T-helper 1 cell treated with Interleukin-12 subunit alpha and Interleukin-12 subunit beta and Interleukin-4 antibody, amounts not matched to agents 30 μg/mL and 1 μg/mL, for 36 hours (primary cell): Measurements from ENCODE around the gene RETN.
A peak's percentile ranks its signal among the peaks of the same experiment; 100 is the strongest.

Source experiments
- H3K27ac Mint-ChIP-seq: one replicate; pipeline ENCODE4 v1.8.0; 2021; ENCODE audit warnings: mild to moderate bottlenecking, mixed read lengths
- H3K27me3 Mint-ChIP-seq: one replicate; pipeline ENCODE4 v1.8.0; 2021; ENCODE audit warnings: low read depth, mixed read lengths
- H3K36me3 Mint-ChIP-seq: one replicate; pipeline ENCODE4 v1.8.0; 2021; ENCODE audit warnings: low read depth, mixed read lengths
- H3K4me1 Mint-ChIP-seq: one replicate; pipeline ENCODE4 v1.8.0; 2021; ENCODE audit warnings: low read depth, mixed read lengths
- H3K4me3 Mint-ChIP-seq: one replicate; pipeline ENCODE4 v1.8.0; 2021; ENCODE audit warnings: mild to moderate bottlenecking, moderate library complexity, mixed read lengths
- H3K9me3 Mint-ChIP-seq: one replicate; pipeline ENCODE4 v1.8.0; 2021; ENCODE audit warnings: mixed read lengths

RETN gene

DNA sequence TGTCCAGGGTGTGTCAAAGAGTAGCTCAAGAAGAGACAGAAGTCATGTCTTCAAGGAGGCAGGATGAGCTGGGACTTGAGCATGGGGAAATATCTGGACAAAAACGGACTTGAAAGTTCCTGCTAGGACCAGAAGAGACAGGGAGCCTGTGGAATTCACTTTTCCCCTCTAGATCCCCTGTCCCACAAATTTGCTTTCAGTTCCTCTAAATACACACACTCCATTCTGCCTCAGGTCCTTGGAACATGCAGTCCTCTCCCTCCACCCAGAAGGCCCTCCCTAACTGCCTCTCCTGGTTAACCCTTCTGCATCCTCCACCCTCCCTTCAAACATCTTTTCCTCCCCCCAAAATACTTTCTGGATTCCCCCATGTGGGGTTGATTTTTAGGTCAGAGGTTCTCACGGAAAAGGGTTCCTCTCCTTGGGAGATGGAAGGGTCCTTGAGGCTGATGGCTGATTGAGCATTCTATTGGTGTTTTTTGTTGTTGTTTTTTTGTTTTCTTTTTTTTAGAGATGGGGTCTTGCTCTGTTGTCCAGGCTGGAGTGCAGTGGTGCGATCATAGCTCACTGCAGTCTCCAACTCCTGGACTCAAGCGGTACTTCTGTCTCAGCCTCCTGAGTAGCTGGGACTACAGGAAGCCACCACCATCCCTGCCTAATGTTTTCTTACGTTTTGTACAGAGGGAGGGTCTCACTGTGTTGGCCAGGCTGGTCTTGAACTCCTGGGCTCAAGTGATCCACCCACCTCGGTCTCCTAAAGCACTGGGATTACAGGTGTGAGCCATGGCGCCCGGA lies 6.9 kb upstream of the RETN start:
- Mint-ChIP-seq H3K4me3 (no peak overlapping the region), H3K4me1 (peaks cover 9% of the 10 kb centered on the region), H3K36me3 (no peaks in the 10 kb centered on the region), H3K9me3 (no peaks in the 10 kb centered on the region), H3K27me3 (peaks cover 5% of the 10 kb centered on the region), H3K27ac (no peak overlapping the region)

DNA sequence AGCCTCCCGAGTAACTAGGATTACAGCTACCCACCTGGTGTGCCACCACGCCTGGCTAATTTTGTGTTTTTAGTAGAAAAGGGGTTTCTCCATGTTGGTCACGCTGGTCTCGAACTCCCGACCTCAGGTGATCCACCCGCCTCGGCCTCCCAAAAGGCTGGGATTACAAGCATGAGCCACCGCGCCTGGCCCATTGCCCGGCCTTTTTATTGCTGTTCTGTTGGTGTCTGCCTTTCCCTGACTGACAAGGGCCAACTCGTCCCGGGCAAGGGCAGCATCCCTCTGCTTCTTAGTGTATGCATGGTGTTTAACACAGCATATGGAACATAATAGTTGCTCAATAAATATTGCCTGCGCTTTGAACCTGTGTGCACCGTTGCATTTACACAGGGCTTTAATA lies 6.2 kb upstream of the RETN start:
- H3K4me3 Mint-ChIP-seq: no peak overlapping the region

DNA sequence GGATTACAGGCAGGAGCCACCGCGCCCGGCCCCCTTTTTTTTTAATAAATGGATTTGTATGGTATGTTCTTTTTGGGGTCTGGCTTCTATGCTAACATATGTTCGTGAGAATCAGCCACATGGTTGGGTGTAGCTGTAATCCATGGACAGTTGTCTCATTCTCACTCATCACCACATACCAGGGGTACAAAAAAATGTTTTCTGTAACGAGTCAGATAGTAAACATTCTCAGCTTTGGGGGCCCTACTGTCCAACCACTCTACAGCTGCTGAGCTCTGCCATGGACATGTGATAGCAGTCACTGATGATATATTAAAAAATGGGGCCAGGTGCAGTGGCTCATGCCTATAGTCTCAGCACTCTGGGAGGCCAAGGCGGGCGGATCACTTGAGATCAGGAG lies 5.1 kb upstream of the RETN start:
- Mint-ChIP-seq H3K4me3 (no peak overlapping the region), H3K9me3 (no peaks in the 10 kb centered on the region), H3K27me3 (peaks cover 6% of the 10 kb centered on the region), H3K27ac (no peak overlapping the region), H3K4me1 (peaks cover under 1% of the 10 kb centered on the region), H3K36me3 (no peaks in the 10 kb centered on the region)

More for the DNA sequence above, 6.2 kb upstream of the RETN start:
- no peak overlapping the region for H3K27ac Mint-ChIP-seq
- H3K27me3 Mint-ChIP-seq: peaks cover 6% of the 10 kb centered on the region
- H3K4me1 Mint-ChIP-seq: peaks cover 5% of the 10 kb centered on the region
- H3K9me3 Mint-ChIP-seq: no peaks in the 10 kb centered on the region
- H3K36me3 Mint-ChIP-seq: no peaks in the 10 kb centered on the region

DNA sequence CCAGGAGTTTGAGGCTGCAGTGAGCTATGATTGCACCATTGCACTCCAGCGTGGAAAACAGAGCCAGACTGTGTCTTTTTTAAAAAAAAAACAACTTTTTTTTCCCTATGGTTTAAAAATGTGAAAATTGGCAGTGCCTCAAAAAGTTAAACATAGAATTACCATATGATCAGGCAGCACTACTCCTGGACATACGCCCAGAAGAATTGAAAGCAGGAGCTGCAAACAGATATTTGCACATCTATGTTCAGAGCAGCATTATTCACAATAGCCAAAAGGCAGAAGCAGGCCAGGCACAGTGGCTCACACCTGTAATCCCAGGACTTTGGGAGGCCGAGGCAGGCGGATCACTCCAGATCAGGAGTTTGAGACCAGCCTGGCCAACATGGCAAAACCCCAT lies 3.8 kb upstream of the RETN start:
- H3K4me3 Mint-ChIP-seq: no peak overlapping the region
- no peaks in the 10 kb centered on the region for H3K9me3 Mint-ChIP-seq
- H3K4me1 Mint-ChIP-seq: peaks cover 2% of the 10 kb centered on the region
- H3K27me3 Mint-ChIP-seq: peaks cover 13% of the 10 kb centered on the region
- H3K27ac Mint-ChIP-seq: no peak overlapping the region
- no peaks in the 10 kb centered on the region for H3K36me3 Mint-ChIP-seq

DNA sequence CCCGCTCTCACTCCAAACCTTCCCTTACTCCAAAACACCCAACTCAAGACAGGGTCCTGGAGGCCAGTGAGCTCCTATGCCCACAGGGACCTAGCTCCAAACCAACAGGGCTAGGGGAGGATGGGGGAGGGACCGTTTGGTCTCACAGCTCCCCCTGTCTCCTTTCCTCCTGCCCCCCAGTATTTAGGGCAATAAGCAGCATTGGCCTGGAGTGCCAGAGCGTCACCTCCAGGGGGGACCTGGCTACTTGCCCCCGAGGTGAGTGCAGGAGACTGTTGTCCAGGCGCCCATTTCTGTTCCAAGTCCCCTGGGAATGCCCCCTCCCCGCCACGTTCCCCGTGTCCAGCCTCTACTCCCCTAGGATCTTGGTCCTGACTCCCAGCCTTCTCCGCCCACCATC lies 792 bp downstream of the RETN start:
- Mint-ChIP-seq H3K4me3 (no peak overlapping the region), H3K27me3 (peaks cover 30% of the 10 kb centered on the region), H3K9me3 (no peaks in the 10 kb centered on the region), H3K36me3 (no peaks in the 10 kb centered on the region), H3K27ac (no peak overlapping the region), H3K4me1 (peaks cover 12% of the 10 kb centered on the region)

DNA sequence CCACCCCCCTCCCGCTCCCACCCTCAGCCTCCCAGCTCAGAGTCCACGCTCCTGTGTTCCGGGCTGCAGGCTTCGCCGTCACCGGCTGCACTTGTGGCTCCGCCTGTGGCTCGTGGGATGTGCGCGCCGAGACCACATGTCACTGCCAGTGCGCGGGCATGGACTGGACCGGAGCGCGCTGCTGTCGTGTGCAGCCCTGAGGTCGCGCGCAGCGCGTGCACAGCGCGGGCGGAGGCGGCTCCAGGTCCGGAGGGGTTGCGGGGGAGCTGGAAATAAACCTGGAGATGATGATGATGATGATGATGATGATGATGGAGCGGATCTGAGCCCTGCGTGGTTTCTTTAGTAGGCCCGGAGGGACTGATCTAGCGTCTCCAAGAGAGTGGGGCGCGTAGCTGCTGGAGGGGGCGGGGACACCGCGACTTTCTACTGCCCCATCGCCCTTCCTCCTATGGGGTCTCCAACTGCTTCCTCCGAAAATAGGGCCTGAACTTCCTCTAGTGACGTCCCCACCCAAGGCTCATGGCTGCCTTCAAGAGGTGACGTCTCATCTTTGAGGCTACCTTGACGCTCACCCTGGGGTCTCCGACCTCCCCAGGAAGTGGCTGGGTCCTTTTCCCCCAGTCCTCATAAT lies 1.4 kb downstream of the RETN start:
- H3K36me3 Mint-ChIP-seq: no peaks in the 10 kb centered on the region
- H3K4me3 Mint-ChIP-seq: peak overlapping the region; percentile 37
- H3K9me3 Mint-ChIP-seq: no peaks in the 10 kb centered on the region
- peaks cover 30% of the 10 kb centered on the region for H3K27me3 Mint-ChIP-seq
- no peak overlapping the region for H3K27ac Mint-ChIP-seq
- H3K4me1 Mint-ChIP-seq: peaks cover 12% of the 10 kb centered on the region

DNA sequence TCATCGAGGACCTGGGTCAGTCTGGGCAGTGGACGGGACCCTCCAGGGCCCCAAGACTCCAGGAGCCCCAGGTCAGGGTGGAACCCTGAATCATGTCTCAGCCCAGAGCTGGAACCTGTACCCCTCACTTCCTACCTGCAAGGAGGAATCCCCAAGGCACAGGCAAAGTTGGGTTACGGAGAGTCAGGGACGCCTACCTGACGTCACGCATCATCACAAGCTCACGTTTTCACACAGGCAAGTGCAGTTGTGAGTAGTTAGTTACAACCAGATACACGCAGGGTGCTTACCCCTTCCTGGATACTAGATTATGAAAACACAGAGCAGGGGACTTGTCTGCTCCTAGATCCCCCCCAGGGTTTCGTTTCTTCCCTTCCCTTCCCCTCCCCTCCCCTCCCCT lies 1.9 kb downstream of the RETN start:
- Mint-ChIP-seq H3K27ac (no peak overlapping the region), H3K27me3 (peaks cover 32% of the 10 kb centered on the region), H3K4me3 (peak overlapping the region; percentile 37), H3K4me1 (peaks cover 12% of the 10 kb centered on the region), H3K9me3 (no peaks in the 10 kb centered on the region), H3K36me3 (no peaks in the 10 kb centered on the region)

DNA sequence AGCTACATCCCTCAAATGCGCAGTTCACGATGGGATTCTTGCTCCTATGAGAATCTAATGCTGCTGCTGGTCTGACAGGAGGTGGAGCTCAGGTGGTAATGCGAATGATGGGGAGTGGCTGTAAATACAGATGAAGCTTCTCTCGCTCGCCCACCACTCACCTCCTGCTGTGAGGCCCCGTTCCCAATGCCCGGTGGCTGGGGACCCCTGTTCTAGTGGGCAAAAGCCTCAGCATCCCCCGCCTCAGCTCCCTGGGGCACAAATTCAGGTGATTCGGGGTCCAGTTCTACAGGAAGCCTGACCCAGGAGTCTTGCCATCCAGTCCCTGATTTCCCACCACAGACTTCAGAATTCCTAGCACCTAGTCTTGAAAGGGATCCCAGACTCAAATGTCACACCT lies 3.7 kb downstream of the RETN start:
- Mint-ChIP-seq H3K4me3 (no peak overlapping the region), H3K9me3 (no peaks in the 10 kb centered on the region), H3K27me3 (peaks cover 41% of the 10 kb centered on the region), H3K4me1 (peaks cover 25% of the 10 kb centered on the region), H3K27ac (no peak overlapping the region), H3K36me3 (no peaks in the 10 kb centered on the region)

DNA sequence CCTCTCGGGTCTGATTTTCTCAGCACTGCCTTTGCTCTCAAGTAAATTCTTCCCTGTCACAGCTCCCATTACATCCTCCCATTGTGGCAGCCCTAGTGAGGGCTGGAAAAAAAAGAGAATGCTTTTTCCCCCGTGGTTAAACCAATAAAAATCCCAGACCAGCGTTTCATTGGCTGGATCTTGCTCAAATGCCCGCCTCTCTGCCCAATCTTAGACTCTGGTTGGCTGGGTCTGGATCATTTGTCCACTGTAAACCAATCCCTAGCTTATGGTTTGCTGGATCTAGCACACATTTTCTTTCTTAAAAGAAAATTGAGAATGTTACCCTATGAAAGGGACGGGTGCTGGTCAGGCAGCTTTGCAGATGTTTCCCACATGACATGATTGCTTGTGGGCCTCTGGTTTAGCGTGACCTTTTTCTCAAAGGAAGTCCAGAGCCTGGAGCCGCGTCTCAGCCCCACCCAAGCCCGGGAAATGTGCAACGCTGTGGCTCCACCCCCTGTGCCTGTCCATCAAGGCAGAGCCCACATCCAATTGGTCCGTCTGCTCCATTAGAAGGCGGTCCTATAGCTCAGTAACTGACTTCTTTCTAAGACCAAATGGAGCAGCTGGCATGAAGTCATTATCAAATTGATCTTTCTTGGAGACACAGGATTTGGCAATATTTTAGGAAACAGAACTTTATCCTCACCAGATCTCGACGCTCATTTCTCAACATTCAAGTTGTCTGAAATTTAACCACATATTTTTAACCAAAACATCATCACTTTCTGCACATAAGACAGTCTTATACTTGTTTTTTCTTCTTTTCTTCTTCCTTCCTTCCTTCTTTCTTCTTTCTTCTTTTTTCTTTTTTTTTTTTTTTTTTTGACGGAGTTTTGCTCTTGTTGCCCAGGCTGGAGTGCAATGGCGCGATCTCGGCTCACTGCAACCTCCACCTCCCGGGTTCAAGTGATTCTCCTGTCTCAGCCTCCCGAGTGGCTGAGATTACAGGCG lies 5.5 kb downstream of the RETN start:
- H3K27ac Mint-ChIP-seq: no peak overlapping the region
- H3K4me3 Mint-ChIP-seq: no peak overlapping the region
- H3K4me1 Mint-ChIP-seq: peaks cover 26% of the 10 kb centered on the region
- no peaks in the 10 kb centered on the region for H3K9me3 Mint-ChIP-seq
- peaks cover 47% of the 10 kb centered on the region for H3K27me3 Mint-ChIP-seq
- no peaks in the 10 kb centered on the region for H3K36me3 Mint-ChIP-seq

DNA sequence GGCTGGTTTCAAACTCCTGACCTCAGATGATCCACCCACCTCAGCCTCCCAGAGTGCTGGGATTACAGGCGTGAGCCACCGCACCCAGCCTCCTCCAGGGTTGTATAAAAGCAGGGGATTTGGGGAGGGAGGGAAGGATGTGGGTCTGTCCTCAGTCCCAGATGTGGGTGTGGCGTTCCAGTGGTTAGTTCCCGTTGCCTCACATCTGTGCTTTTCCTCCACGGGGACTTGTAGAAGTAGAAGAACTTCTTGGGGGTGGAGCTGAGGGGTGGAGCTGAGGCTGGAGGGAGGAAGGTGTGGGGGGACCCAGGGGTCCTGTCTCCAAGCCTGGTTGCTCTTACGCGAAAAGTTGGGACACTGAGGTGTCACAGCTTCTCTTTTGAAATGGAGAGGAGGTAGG lies 7.5 kb downstream of the RETN start:
- peaks cover 31% of the 10 kb centered on the region for H3K4me1 Mint-ChIP-seq
- no peaks in the 10 kb centered on the region for H3K36me3 Mint-ChIP-seq
- peak overlapping the region; percentile 31 for H3K4me3 Mint-ChIP-seq
- H3K27me3 Mint-ChIP-seq: peaks cover 34% of the 10 kb centered on the region
- H3K27ac Mint-ChIP-seq: no peak overlapping the region
- no peaks in the 10 kb centered on the region for H3K9me3 Mint-ChIP-seq

DNA sequence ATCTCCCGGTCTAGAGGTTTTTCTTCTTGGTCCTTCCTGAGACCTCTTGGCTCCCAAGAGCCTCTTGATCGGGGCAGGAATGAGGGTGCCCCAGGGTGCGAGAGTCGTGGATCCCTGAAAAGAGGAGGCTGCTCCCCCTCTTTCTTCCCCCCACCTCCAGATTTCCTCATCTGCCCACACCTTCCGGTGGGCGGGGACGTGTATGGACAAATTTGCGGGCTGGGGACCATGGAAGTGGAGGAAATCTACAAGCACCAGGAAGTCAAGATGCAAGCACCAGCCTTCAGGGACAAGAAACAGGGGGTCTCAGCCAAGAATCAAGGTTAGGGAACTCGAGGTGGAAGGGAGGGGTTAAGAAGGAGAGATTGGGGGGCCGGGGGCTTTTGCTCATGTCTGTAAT lies 8.0 kb downstream of the RETN start, which contains the start of gene MCEMP1:
Gene MCEMP1, plus strand, starts transcription at position 237 of the 400 bp plus-strand sequence. Its CDS starts 31 bp downstream, at position 268.
- Mint-ChIP-seq H3K4me3 (peak within 1 kb of the TSS; percentile 31), H3K36me3 (peaks cover 2% of the 10 kb centered on the region), H3K27ac (peak within 1 kb of the TSS; percentile 50), H3K4me1 (peaks cover 35% of the 10 kb centered on the region), H3K27me3 (peaks cover 30% of the 10 kb centered on the region), H3K9me3 (no peaks in the 10 kb centered on the region)

DNA sequence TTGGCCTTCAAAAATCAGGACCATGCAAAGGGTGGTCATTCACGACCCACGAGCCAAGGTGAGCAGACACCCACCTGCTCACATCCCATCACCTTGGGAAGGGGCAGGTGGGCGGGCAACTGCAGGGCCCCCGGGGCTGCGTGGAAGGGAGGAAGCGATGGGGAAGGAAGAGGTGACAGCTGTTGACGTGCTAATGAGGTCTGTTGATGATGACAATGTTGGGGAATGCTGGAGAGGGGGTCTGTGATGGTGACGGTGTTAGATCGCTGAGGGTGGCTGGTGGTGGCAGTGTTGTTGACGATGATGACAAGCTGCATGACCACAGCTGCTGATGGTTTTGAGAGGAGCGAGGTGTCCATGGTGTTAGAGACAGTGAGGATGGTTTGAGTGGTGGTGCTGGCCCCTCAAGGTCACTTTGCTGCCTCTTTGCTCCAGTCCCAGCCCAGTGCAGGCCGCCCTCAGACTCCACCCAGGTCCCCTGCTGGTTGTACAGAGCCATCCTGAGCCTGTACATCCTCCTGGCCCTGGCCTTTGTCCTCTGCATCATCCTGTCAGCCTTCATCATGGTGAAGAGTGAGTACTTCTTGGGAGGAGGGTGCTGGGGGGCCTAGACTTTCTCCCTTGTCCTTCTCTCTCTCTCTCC lies 8.9 kb downstream of the RETN start:
- Mint-ChIP-seq H3K4me3 (no peak overlapping the region), H3K27me3 (peaks cover 29% of the 10 kb centered on the region), H3K27ac (peak overlapping the region; percentile 50), H3K36me3 (peaks cover 6% of the 10 kb centered on the region), H3K4me1 (peaks cover 36% of the 10 kb centered on the region), H3K9me3 (no peaks in the 10 kb centered on the region)

DNA sequence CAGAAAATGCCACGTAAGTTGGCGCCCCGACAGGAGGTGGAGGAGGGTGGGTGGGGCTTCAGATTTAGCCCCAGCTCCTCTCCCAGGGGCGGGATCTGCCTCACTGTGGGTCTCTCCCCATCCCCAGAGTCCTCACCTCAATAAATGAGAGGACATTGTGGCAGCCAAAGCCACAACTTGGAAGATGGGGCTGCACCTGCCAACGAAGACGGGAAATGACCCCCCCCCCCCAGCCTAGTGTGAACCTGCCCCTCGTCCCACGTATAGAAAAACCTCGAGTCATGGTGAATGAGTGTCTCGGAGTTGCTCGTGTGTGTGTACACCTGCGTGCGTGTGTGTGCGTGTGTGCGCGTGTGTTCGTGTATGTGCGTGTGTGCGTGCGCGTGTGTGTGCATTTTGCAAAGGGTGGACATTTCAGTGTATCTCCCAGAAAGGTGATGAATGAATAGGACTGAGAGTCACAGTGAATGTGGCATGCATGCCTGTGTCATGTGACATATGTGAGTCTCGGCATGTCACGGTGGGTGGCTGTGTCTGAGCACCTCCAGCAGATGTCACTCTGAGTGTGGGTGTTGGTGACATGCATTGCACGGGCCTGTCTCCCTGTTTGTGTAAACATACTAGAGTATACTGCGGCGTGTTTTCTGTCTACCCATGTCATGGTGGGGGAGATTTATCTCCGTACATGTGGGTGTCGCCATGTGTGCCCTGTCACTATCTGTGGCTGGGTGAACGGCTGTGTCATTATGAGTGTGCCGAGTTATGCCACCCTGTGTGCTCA lies 10.3 kb downstream of the RETN start:
- peak overlapping the region; percentile 43 for H3K4me3 Mint-ChIP-seq
- H3K4me1 Mint-ChIP-seq: peaks cover 36% of the 10 kb centered on the region
- H3K27ac Mint-ChIP-seq: peak overlapping the region; percentile 67
- peaks cover 7% of the 10 kb centered on the region for H3K36me3 Mint-ChIP-seq
- no peaks in the 10 kb centered on the region for H3K9me3 Mint-ChIP-seq
- peaks cover 26% of the 10 kb centered on the region for H3K27me3 Mint-ChIP-seq
